A549 (cell line): ENCODE data around the gene TAL2. TPM values are rescaled to one million over a fixed set of nuclear protein-coding genes. Genes with fewer than 3 reads are reported as not detected.

Experiments used
- ATAC-seq, 2 experiments: fragments of 200-7000 bp in 1 of 2; fragments of >200 bp in 1 of 2; cut with Nextera tagmentation in 1 of 2; cut with Tn5 transposase in 1 of 2; 3 replicates each; pipeline versions ENCODE4 v1.8.0 to v1.9.1; 2018 to 2020; ENCODE audit warnings: mild to moderate bottlenecking in 1 of 2, moderate library complexity in 1 of 2
- CTCF ChIA-PET: fragments of 300-600 bp; sonication (Branson Sonifier 250); formaldehyde crosslinking; extraction: SDS; loops from one replicate; lab custom pipeline; 2021; ENCODE audit warnings: antibody characterized with exemption, inconsistent platforms; lab: Yijun Ruan, JAX
- POLR2A ChIA-PET: fragments of 350-600 bp; formaldehyde crosslinking; extraction: SDS; loops from one replicate; lab custom pipeline; 2021; ENCODE audit warnings: antibody characterized with exemption, inconsistent platforms; lab: Yijun Ruan, JAX
- DNase-seq, 2 experiments: peaks; one replicate each; pipeline versions ENCODE4 v3.0.0 to v3.0.0-alpha.2; 2011 to 2016; ENCODE audit warnings: low read depth in 1 of 2, low spot score in 1 of 2
- FAIRE-seq: peaks from 2 replicates; lab custom pipeline; 2011; peaks lifted over from hg19 to GRCh38; lab: Jason Lieb, UNC
- H3K27ac ChIP-seq, 2 experiments: fragments of >200 bp; sonication (Bioruptor Twin); formaldehyde crosslinking; 3 replicates each; pipeline ENCODE4 v1.5.1; 2016 to 2017
- H3K4me1 ChIP-seq: fragments of >200 bp; sonication (Bioruptor Twin); formaldehyde crosslinking; 3 replicates; pipeline ENCODE4 v1.6.1; 2016
- H3K4me2 ChIP-seq: fragments of >200 bp; sonication (Bioruptor Twin); formaldehyde crosslinking; 3 replicates; pipeline ENCODE4 v1.6.1; 2016
- H3K4me3 ChIP-seq: fragments of >200 bp; sonication (Bioruptor Twin); formaldehyde crosslinking; 3 replicates; pipeline ENCODE4 v1.5.1; 2016
- H3K9me3 ChIP-seq: fragments of >200 bp; sonication (Bioruptor Twin); formaldehyde crosslinking; 3 replicates; pipeline ENCODE4 v1.6.1; 2016
- BCL3 ChIP-seq: fragments of >200 bp; sonication (Bioruptor Twin); formaldehyde crosslinking; IDR thresholded peaks from 3 replicates; pipeline ENCODE4 v1.6.1; 2016
- BHLHE40 ChIP-seq: IDR thresholded peaks from 2 replicates; pipeline ENCODE4 v1.6.1; 2012; ENCODE audit warnings: low read depth, low read length, inconsistent platforms
- CBX2 ChIP-seq: fragments of 200-600 bp; sonication (generic); IDR thresholded peaks from 2 replicates; pipeline ENCODE4 v1.6.1; 2016; ENCODE audit warnings: low read depth, mild to moderate bottlenecking, borderline replicate concordance
- EHF ChIP-seq: fragments of 250-450 bp; sonication (Bioruptor Pico); IDR thresholded peaks from 2 replicates; pipeline ENCODE4 v1.5.0; 2020; ENCODE audit warnings: mild to moderate bottlenecking
- EP300 ChIP-seq, 2 experiments: fragments of >200 bp; sonication (Bioruptor Twin); formaldehyde crosslinking; IDR thresholded peaks; 2 replicates in 1 of 2; 3 replicates in 1 of 2; pipeline ENCODE4 v1.6.1; 2016 to 2017
- ESRRA ChIP-seq: fragments of 150-350 bp; IDR thresholded peaks from 2 replicates; pipeline ENCODE4 v1.6.1; 2014; ENCODE audit warnings: mild to moderate bottlenecking, low read length, borderline replicate concordance
- FOSB ChIP-seq: fragments of 250-450 bp; sonication (Bioruptor Pico); IDR thresholded peaks from 2 replicates; pipeline ENCODE4 v1.5.0; 2020; ENCODE audit warnings: mild to moderate bottlenecking, moderate library complexity
- FOXS1 ChIP-seq: fragments of 250-450 bp; sonication (Bioruptor Pico); IDR thresholded peaks from 2 replicates; pipeline ENCODE4 v1.5.0; 2020; ENCODE audit warnings: mild to moderate bottlenecking, moderate library complexity
- HMGXB4 ChIP-seq: fragments of 250-450 bp; sonication (Bioruptor Pico); IDR thresholded peaks from 2 replicates; pipeline ENCODE4 v1.5.0; 2021; ENCODE audit warnings: mild to moderate bottlenecking, moderate library complexity, borderline replicate concordance
- HOXB13 ChIP-seq: fragments of 250-450 bp; sonication (Bioruptor Pico); IDR thresholded peaks from 2 replicates; pipeline ENCODE4 v1.5.0; 2020; ENCODE audit warnings: low read depth, mild to moderate bottlenecking, moderate library complexity
- KDM1A ChIP-seq: fragments of 200-600 bp; sonication (generic); IDR thresholded peaks from 2 replicates; pipeline ENCODE4 v1.6.1; 2016; ENCODE audit warnings: low read depth, mild to moderate bottlenecking
- KDM5A ChIP-seq: fragments of 200-600 bp; sonication (generic); IDR thresholded peaks from 2 replicates; pipeline ENCODE4 v1.6.1; 2016; ENCODE audit warnings: antibody characterized with exemption, mild to moderate bottlenecking
- MAFK ChIP-seq: fragments of 450-650 bp; IDR thresholded peaks from 2 replicates; pipeline ENCODE4 v1.6.1; 2014; ENCODE audit not compliant: partially characterized antibody
- MYC ChIP-seq: IDR thresholded peaks from 2 replicates; pipeline ENCODE4 v1.6.1; 2012; ENCODE audit warnings: mild to moderate bottlenecking, inconsistent platforms, low read length, improper control_type of control experiment, borderline replicate concordance
- NPAS2 ChIP-seq: fragments of 250-450 bp; sonication (Bioruptor Pico); IDR thresholded peaks from 2 replicates; pipeline ENCODE4 v1.8.0; 2022; ENCODE audit warnings: mild to moderate bottlenecking, moderate library complexity, borderline replicate concordance
- POLR2A ChIP-seq: IDR thresholded peaks from 2 replicates; pipeline ENCODE4 v1.6.1; 2012; ENCODE audit warnings: mild to moderate bottlenecking, low read length
- POLR2AphosphoS2 ChIP-seq: conservative IDR thresholded peaks from 2 replicates; pipeline ENCODE4 v1.6.1; 2012; ENCODE audit warnings: low read length, improper control_type of control experiment, inconsistent platforms
- REST ChIP-seq: fragments of 200-600 bp; sonication (generic); IDR thresholded peaks from 2 replicates; pipeline ENCODE4 v1.6.1; 2016; ENCODE audit warnings: antibody characterized with exemption, mild to moderate bottlenecking, moderate library complexity
- TFCP2L1 ChIP-seq: fragments of 250-450 bp; sonication (Bioruptor Pico); IDR thresholded peaks from 2 replicates; pipeline ENCODE4 v1.5.0; 2021; ENCODE audit warnings: mild to moderate bottlenecking
- TP53 ChIP-seq: fragments of 250-450 bp; sonication (Bioruptor Pico); IDR thresholded peaks from 2 replicates; pipeline ENCODE4 v1.5.0; 2021; ENCODE audit warnings: mild to moderate bottlenecking, moderate library complexity
- ZFP36 ChIP-seq: fragments of 450-650 bp; IDR thresholded peaks from 2 replicates; pipeline ENCODE4 v1.6.1; 2014; ENCODE audit warnings: borderline replicate concordance; ENCODE audit not compliant: partially characterized antibody
- WGBS: methylation state at CpG from one replicate; pipeline ENCODE4 v1.1.6; 2017; ENCODE audit errors: missing lambda C conversion rate; 5-methylcytosine and 5-hydroxymethylcytosine counted together
- polyA plus RNA-seq, 4 experiments: library from polyadenylated mRNA; depleted of rRNA in 3 of 4; stranded (reverse); fragments of >200 nt; fragmentation: RNase III in 1 of 4; extraction: RNeasy Plus Mini Kit Qiagen cat#74134 plus additional on column Dnase treatment in 1 of 4; gene quantifications; 2 replicates in 3 of 4; 3 replicates in 1 of 4; pipeline ENCODE4 v1.2.3, GENCODE V29; 2011 to 2017
- TF ChIP-seq, protein P1 (sequence below): fragments of 250-450 bp; sonication (Bioruptor Pico); IDR thresholded peaks from 2 replicates; pipeline ENCODE4 v1.5.0; 2020; ENCODE audit warnings: low read depth, mild to moderate bottlenecking, moderate library complexity

Gene TAL2
- polyA plus RNA-seq, 2 of the 4 experiments (the other 2 are of a cell fraction) = 0.13 to 0.15 TPM

- TF ChIP-seq, protein P1, sequence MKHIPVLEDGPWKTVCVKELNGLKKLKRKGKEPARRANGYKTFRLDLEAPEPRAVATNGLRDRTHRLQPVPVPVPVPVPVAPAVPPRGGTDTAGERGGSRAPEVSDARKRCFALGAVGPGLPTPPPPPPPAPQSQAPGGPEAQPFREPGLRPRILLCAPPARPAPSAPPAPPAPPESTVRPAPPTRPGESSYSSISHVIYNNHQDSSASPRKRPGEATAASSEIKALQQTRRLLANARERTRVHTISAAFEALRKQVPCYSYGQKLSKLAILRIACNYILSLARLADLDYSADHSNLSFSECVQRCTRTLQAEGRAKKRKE (CRISPR knock-in tag) = no peak
- no peak for TF ChIP-seq FOSB (CRISPR knock-in tag)
- no peak for TF ChIP-seq HMGXB4
- TF ChIP-seq FOXS1 (CRISPR knock-in tag) = no peak
- no peak for TF ChIP-seq EHF (CRISPR knock-in tag)
Observed at GRCh38 chr9:105708405-105708804, 46.1 kb downstream of the TAL2 start (continued).

DNA sequence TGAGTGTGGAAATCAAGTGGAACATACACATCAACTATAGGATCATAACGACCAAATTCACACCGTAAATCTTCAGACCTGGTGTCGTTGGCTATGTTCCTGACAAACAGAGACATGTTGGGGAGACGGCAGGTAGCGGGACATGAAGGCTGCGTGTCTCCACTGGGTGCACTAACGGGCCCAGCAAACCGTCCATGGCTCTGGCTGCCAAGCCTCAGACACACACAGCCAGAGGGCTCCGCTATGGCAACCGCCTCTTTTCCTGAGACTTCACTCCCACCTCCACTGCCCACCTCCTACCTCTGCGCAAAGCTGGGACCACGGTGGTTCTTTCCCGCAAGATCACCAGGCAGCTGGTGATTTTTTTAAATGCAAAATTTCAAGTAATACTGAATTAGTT, 48.4 kb downstream of the TAL2 start:
- H3K4me3 ChIP-seq = no peak overlapping the region
- no peaks in the 10 kb centered on the region for H3K9me3 ChIP-seq
- H3K4me2 ChIP-seq = no peak overlapping the region
- H3K4me1 ChIP-seq = no peaks in the 10 kb centered on the region
- FAIRE-seq (no peak), ATAC-seq (no peak), DNase-seq (no peak)
- TF ChIP-seq ESRRA (no peak), TP53 (no peak), MYC (no peak), POLR2A (no peak), NPAS2 (CRISPR knock-in tag) (no peak), KDM5A (no peak), TFCP2L1 (CRISPR knock-in tag) (no peak), REST (no peak), EP300 (IDR thresholded peaks at IDR 0.05) (no peak), CBX2 (no peak), ZFP36 (no peak), MAFK (no peak), POLR2AphosphoS2 (no peak), BCL3 (no peak), EHF (CRISPR knock-in tag) (no peak), HMGXB4 (no peak), KDM1A (no peak), HOXB13 (CRISPR knock-in tag) (no peak), BHLHE40 (no peak)
- TF ChIP-seq, protein P1 (CRISPR knock-in tag) = no peak
- CTCF ChIA-PET = interaction anchor here (1.3 kb wide), 1 partner anchor 10 kb away, joined by 3 read pairs; no protein-coding TSS in a partner anchor
- POLR2A ChIA-PET = no interaction called here
- no peak overlapping the region for H3K27ac ChIP-seq
- WGBS = 93% methylated on average over 13 of the region's 13 CpGs
